Parathyroid adenoma (tissue), 2 donors: ENCODE measurements around the gene GAS7.

Experiments
- H2AFZ ChIP-seq: fragments of 300-600 bp; sonication (generic); one replicate; pipeline ENCODE4 v1.7.0; 2017; ENCODE audit warnings: antibody characterized with exemption, mild to moderate bottlenecking
- H3K27ac ChIP-seq: fragments of 300-600 bp; sonication (generic); one replicate; pipeline ENCODE4 v1.7.0; 2017
- H3K27me3 ChIP-seq: fragments of 300-600 bp; sonication (generic); one replicate; pipeline ENCODE4 v1.7.0; 2017; ENCODE audit warnings: low read length; ENCODE audit not compliant: control insufficient read depth, insufficient read depth
- H3K36me3 ChIP-seq: fragments of 300-600 bp; sonication (generic); one replicate; pipeline ENCODE4 v1.7.0; 2017; ENCODE audit warnings: low read length; ENCODE audit not compliant: control insufficient read depth, insufficient read depth
- H3K4me1 ChIP-seq: fragments of 300-600 bp; sonication (generic); one replicate; pipeline ENCODE4 v1.7.0; 2017; ENCODE audit warnings: control low read depth
- H3K4me2 ChIP-seq: fragments of 300-600 bp; sonication (generic); one replicate; pipeline ENCODE4 v1.7.0; 2017; ENCODE audit warnings: low read length
- H3K4me3 ChIP-seq: fragments of 300-600 bp; sonication (generic); one replicate; pipeline ENCODE4 v1.7.0; 2017; ENCODE audit warnings: low read depth, low read length
- H3K79me2 ChIP-seq: fragments of 300-600 bp; sonication (generic); one replicate; pipeline ENCODE4 v1.7.0; 2017; ENCODE audit warnings: control low read depth
- H3K9ac ChIP-seq: fragments of 300-600 bp; sonication (generic); one replicate; pipeline ENCODE4 v1.7.0; 2017; ENCODE audit warnings: mild to moderate bottlenecking
- H3K9me3 ChIP-seq: fragments of 300-600 bp; sonication (generic); one replicate; pipeline ENCODE4 v1.7.0; 2017; ENCODE audit warnings: low read length; ENCODE audit not compliant: control insufficient read depth
- TF ChIP-seq, protein P1 (sequence below): fragments of 300-600 bp; sonication (generic); IDR thresholded peaks from one replicate; pipeline ENCODE4 v1.7.0; 2017; ENCODE audit warnings: antibody characterized with exemption, mild to moderate bottlenecking
- donor health status: primary hyperparathyroidism.

The GAS7 gene

DNA sequence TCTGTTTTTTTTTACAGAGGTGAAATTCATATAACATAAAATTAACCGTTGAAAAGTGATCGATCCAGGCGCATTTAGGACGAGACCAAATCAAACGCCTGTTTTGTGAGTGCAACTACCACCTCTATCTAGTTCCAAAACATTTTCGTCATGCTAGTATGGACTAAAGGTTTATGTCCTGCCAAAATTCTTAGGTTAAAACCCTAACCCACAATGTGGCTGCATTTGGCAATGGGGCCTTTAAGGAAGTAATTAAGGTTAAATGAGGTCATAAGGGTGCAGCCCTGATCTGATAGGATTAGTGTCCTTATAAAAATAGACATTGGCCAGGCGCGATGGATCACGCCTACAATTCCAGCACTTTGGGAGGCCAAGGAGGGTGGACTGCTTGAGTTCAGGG, 260.5 kb downstream of the GAS7 start:
- no peaks in the 10 kb centered on the region for H3K27me3 ChIP-seq
- no peak overlapping the region for H3K9ac ChIP-seq
- H3K27ac ChIP-seq = no peak overlapping the region
- TF ChIP-seq, protein P1, sequence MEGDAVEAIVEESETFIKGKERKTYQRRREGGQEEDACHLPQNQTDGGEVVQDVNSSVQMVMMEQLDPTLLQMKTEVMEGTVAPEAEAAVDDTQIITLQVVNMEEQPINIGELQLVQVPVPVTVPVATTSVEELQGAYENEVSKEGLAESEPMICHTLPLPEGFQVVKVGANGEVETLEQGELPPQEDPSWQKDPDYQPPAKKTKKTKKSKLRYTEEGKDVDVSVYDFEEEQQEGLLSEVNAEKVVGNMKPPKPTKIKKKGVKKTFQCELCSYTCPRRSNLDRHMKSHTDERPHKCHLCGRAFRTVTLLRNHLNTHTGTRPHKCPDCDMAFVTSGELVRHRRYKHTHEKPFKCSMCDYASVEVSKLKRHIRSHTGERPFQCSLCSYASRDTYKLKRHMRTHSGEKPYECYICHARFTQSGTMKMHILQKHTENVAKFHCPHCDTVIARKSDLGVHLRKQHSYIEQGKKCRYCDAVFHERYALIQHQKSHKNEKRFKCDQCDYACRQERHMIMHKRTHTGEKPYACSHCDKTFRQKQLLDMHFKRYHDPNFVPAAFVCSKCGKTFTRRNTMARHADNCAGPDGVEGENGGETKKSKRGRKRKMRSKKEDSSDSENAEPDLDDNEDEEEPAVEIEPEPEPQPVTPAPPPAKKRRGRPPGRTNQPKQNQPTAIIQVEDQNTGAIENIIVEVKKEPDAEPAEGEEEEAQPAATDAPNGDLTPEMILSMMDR = no peak
- no peak overlapping the region for H3K4me3 ChIP-seq
- no peaks in the 10 kb centered on the region for H3K4me1 ChIP-seq
- no peaks in the 10 kb centered on the region for H3K79me2 ChIP-seq
- no peaks in the 10 kb centered on the region for H3K9me3 ChIP-seq
- H3K36me3 ChIP-seq = no peaks in the 10 kb centered on the region
- no peak overlapping the region for H3K4me2 ChIP-seq
- H2AFZ ChIP-seq = no peak overlapping the region

- H3K27ac ChIP-seq = no peak overlapping the region
Measured at GRCh38 chr17:9937241-9937761, 261.1 kb downstream of the GAS7 start.

DNA sequence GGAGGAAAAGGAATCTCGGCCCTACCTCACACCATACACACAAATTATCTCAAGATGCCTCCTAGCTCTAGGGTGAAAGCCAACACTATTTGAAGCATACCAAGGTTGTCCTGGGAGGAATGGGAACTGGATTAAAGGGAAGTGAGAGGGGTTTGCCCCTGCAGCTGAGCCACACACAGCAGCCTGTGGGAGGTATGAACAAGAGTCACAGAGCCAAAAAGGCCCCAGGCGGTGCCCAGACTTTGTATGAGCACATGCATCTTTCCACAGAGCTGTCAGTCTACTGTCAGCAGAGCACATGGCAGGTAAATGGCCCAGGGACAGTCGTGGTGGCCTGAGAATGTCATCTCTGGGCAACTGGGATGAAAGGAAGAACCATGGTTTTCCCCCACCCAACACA, 262.3 kb downstream of the GAS7 start:
- no peaks in the 10 kb centered on the region for H3K27me3 ChIP-seq
- no peaks in the 10 kb centered on the region for H3K4me1 ChIP-seq
- TF ChIP-seq, protein P1 = no peak
- H3K27ac ChIP-seq = no peak overlapping the region
- H3K79me2 ChIP-seq = no peaks in the 10 kb centered on the region
- no peak overlapping the region for H3K9ac ChIP-seq
- H3K36me3 ChIP-seq = no peaks in the 10 kb centered on the region
- no peaks in the 10 kb centered on the region for H3K9me3 ChIP-seq
- H3K4me2 ChIP-seq = no peak overlapping the region
- H2AFZ ChIP-seq = no peak overlapping the region
- no peak overlapping the region for H3K4me3 ChIP-seq

More at GRCh38 chr17:9937241-9937761, 261.1 kb downstream of the GAS7 start:
- H2AFZ ChIP-seq = no peak overlapping the region
- H3K4me3 ChIP-seq = no peak overlapping the region
- no peak overlapping the region for H3K4me2 ChIP-seq
- H3K79me2 ChIP-seq = no peaks in the 10 kb centered on the region
- no peaks in the 10 kb centered on the region for H3K9me3 ChIP-seq
- no peak overlapping the region for H3K9ac ChIP-seq
- H3K36me3 ChIP-seq = no peaks in the 10 kb centered on the region
- no peaks in the 10 kb centered on the region for H3K27me3 ChIP-seq
- no peaks in the 10 kb centered on the region for H3K4me1 ChIP-seq
- TF ChIP-seq, protein P1 = no peak

GRCh38 chr17:9935408-9935807, 263.0 kb downstream of the GAS7 start:
- no peak overlapping the region for H3K27ac ChIP-seq
- no peaks in the 10 kb centered on the region for H3K27me3 ChIP-seq
- H3K4me1 ChIP-seq = no peaks in the 10 kb centered on the region
- TF ChIP-seq, protein P1 = no peak
- H3K4me2 ChIP-seq = no peak overlapping the region
- no peaks in the 10 kb centered on the region for H3K36me3 ChIP-seq
- no peak overlapping the region for H3K4me3 ChIP-seq
- H3K79me2 ChIP-seq = no peaks in the 10 kb centered on the region
- H3K9ac ChIP-seq = no peak overlapping the region
- H2AFZ ChIP-seq = no peak overlapping the region
- H3K9me3 ChIP-seq = no peaks in the 10 kb centered on the region

GRCh38 chr17:9934331-9934730, 264.1 kb downstream of the GAS7 start:
- Histone ChIP-seq H3K9me3 (no peaks in the 10 kb centered on the region), H3K79me2 (no peaks in the 10 kb centered on the region), H3K4me3 (no peak overlapping the region), H3K4me1 (no peaks in the 10 kb centered on the region), H3K36me3 (no peaks in the 10 kb centered on the region), H3K27ac (no peak overlapping the region), H3K27me3 (no peaks in the 10 kb centered on the region), H3K4me2 (no peak overlapping the region), H2AFZ (no peak overlapping the region), H3K9ac (no peak overlapping the region)
- TF ChIP-seq, protein P1 = no peak
